Neuronal stem cell (in vitro differentiated cells): Measurements from ENCODE around the gene MSMP. TPM values are rescaled to one million over a fixed set of nuclear protein-coding genes. Genes with fewer than 3 reads are reported as not detected.
A peak's percentile ranks its signal among the peaks of the same experiment; 100 is the strongest.

Experiments used
- DNase-seq: peaks from one replicate; pipeline ENCODE4 v3.0.0-alpha.2; 2013; ENCODE audit warnings: low spot score
- H2AFZ ChIP-seq: one replicate; pipeline ENCODE4 v1.6.1; 2013; ENCODE audit warnings: mild to moderate bottlenecking, low read length, inconsistent platforms
- H2AK5ac ChIP-seq: 2 replicates; pipeline ENCODE4 v1.6.1; 2013; ENCODE audit warnings: low read depth, mild to moderate bottlenecking, inconsistent platforms, low read length, moderate library complexity, mixed read lengths
- H2BK120ac ChIP-seq: 2 replicates; pipeline ENCODE4 v1.6.1; 2013; ENCODE audit warnings: low read depth, mild to moderate bottlenecking, inconsistent platforms, low read length, moderate library complexity, mixed read lengths
- H2BK12ac ChIP-seq: one replicate; pipeline ENCODE4 v1.6.1; 2013; ENCODE audit warnings: low read length, inconsistent platforms
- H2BK15ac ChIP-seq: 2 replicates; pipeline ENCODE4 v1.6.1; 2013; ENCODE audit warnings: mild to moderate bottlenecking, low read length, inconsistent platforms, mixed read lengths
- H2BK5ac ChIP-seq: one replicate; pipeline ENCODE4 v1.6.1; 2013; ENCODE audit warnings: inconsistent platforms, mild to moderate bottlenecking, low read length, moderate library complexity
- H3K14ac ChIP-seq: one replicate; pipeline ENCODE4 v1.6.1; 2013; ENCODE audit warnings: low read length, inconsistent platforms
- H3K18ac ChIP-seq: 2 replicates; pipeline ENCODE4 v1.6.1; 2013; ENCODE audit warnings: low read length, inconsistent platforms
- H3K23ac ChIP-seq: 2 replicates; pipeline ENCODE4 v1.6.1; 2013; ENCODE audit warnings: low read depth, mild to moderate bottlenecking, mixed read lengths, low read length, inconsistent platforms; ENCODE audit not compliant: poor library complexity
- H3K27ac ChIP-seq: replicated peaks from 3 replicates; pipeline ENCODE4 v1.5.1; 2013; ENCODE audit warnings: low read length, inconsistent platforms
- H3K27me3 ChIP-seq, 3 experiments: 2 replicates each; pipeline ENCODE4 v1.6.1; 2013; ENCODE audit warnings: low read length in 3 of 3, mild to moderate bottlenecking in 2 of 3, inconsistent platforms in 1 of 3, low read depth in 1 of 3, mixed read lengths in 1 of 3, moderate library complexity in 1 of 3; ENCODE audit not compliant: control insufficient read depth in 3 of 3, insufficient read depth in 3 of 3
- H3K36me3 ChIP-seq, 2 donors: replicated peaks in 1 of 2; 2 replicates each; pipeline ENCODE4 v1.6.1; 2013; ENCODE audit warnings: low read length in 2 of 2; ENCODE audit not compliant: control insufficient read depth in 2 of 2, insufficient read depth in 2 of 2
- H3K4ac ChIP-seq: 2 replicates; pipeline ENCODE4 v1.6.1; 2013; ENCODE audit warnings: inconsistent platforms, mild to moderate bottlenecking, low read length, moderate library complexity
- H3K4me1 ChIP-seq, 2 donors: 1 replicate in 1 of 2; 2 replicates in 1 of 2; pipeline ENCODE4 v1.6.1; 2013; ENCODE audit warnings: low read length in 2 of 2, low read depth in 1 of 2; ENCODE audit not compliant: control insufficient read depth in 2 of 2, insufficient read depth in 1 of 2
- H3K4me2 ChIP-seq: one replicate; pipeline ENCODE4 v1.6.1; 2013; ENCODE audit warnings: mild to moderate bottlenecking, low read length, inconsistent platforms; ENCODE audit not compliant: insufficient read depth, poor library complexity, severe bottlenecking
- H3K4me3 ChIP-seq, 2 donors: 2 replicates each; pipeline ENCODE4 v1.5.1; 2013; ENCODE audit warnings: low read length in 2 of 2, mild to moderate bottlenecking in 2 of 2, inconsistent platforms in 1 of 2, moderate library complexity in 1 of 2
- H3K79me1 ChIP-seq: one replicate; pipeline ENCODE4 v1.6.1; 2013; ENCODE audit warnings: low read depth, mild to moderate bottlenecking, inconsistent platforms, low read length, moderate library complexity
- H3K9ac ChIP-seq: one replicate; pipeline ENCODE4 v1.6.1; 2013; ENCODE audit warnings: mild to moderate bottlenecking, low read depth, low read length, inconsistent platforms; ENCODE audit not compliant: poor library complexity
- H3K9me3 ChIP-seq, 2 donors: replicated peaks in 1 of 2; 2 replicates each; pipeline versions ENCODE3 to v1.6.1; 2013; ENCODE audit warnings: low read length in 2 of 2, mild to moderate bottlenecking in 2 of 2, inconsistent platforms in 1 of 2, low read depth in 1 of 2, mixed read lengths in 1 of 2, moderate library complexity in 1 of 2; ENCODE audit not compliant: control insufficient read depth in 2 of 2, insufficient read depth in 1 of 2
- H4K8ac ChIP-seq: one replicate; pipeline ENCODE4 v1.6.1; 2013; ENCODE audit warnings: low read depth, mild to moderate bottlenecking, inconsistent platforms, low read length, moderate library complexity
- H4K91ac ChIP-seq: one replicate; pipeline ENCODE4 v1.6.1; 2013; ENCODE audit warnings: low read length, low read depth, mild to moderate bottlenecking, inconsistent platforms; ENCODE audit not compliant: poor library complexity
- WGBS, 2 donors: extraction: QIAGEN DNeasy Blood & Tissue Kit; methylation state at CpG; one replicate each; pipeline ENCODE4 v1.1.7; 2013; ENCODE audit warnings: missing lambda C conversion rate in 2 of 2, mixed read lengths in 1 of 2; ENCODE audit not compliant: insufficient read length in 2 of 2, insufficient replicate concordance in 1 of 2; ENCODE audit errors: extremely low coverage in 2 of 2; 5-methylcytosine and 5-hydroxymethylcytosine counted together
- polyA plus RNA-seq, 2 experiments: library from polyadenylated mRNA; stranded (reverse); fragments of 200-250 nt; gene quantifications; one replicate each; pipeline ENCODE4 v1.2.3, GENCODE V29; 2013

Gene MSMP, protein sequence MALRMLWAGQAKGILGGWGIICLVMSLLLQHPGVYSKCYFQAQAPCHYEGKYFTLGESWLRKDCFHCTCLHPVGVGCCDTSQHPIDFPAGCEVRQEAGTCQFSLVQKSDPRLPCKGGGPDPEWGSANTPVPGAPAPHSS
- 0.18 TPM for polyA plus RNA-seq (2013, experiment 1 of 2)
- polyA plus RNA-seq (2013, experiment 2 of 2), result 0.22 TPM

- H2BK12ac ChIP-seq, result no peak within 1 kb of the TSS
- H3K9ac ChIP-seq, result no peak within 1 kb of the TSS
- no peak within 1 kb of the TSS for H3K14ac ChIP-seq
- no peak within 1 kb of the TSS for H2BK15ac ChIP-seq
- no peak within 1 kb of the TSS for H2AFZ ChIP-seq
- no CpG with 5 or more reads among the region's 3 CpGs for WGBS, 2 donors
- no peak within 1 kb of the TSS for H3K18ac ChIP-seq
- H3K27ac ChIP-seq, result no peak within 1 kb of the TSS
- H3K4me1 ChIP-seq, result peaks cover 7% of the 10 kb centered on the region in 2 donors
- no peak within 1 kb of the TSS for H2BK5ac ChIP-seq
- H3K27me3 ChIP-seq, result no peaks in the 10 kb centered on the region
- no peak within 1 kb of the TSS for H3K4me3 ChIP-seq
- H3K79me1 ChIP-seq, result peaks cover 5% of the 10 kb centered on the region
- no peak within 1 kb of the TSS for H3K4ac ChIP-seq
- no peak within 1 kb of the TSS for H2BK120ac ChIP-seq
- peaks cover 34 to 63% of the 10 kb centered on the region in 2 donors for H3K36me3 ChIP-seq
- no peaks in the 10 kb centered on the region for H3K9me3 ChIP-seq
- no peak within 1 kb of the TSS for H4K91ac ChIP-seq
- H4K8ac ChIP-seq, result no peak within 1 kb of the TSS
- no peak within 1 kb of the TSS for H2AK5ac ChIP-seq
- no peak for DNase-seq
- H3K4me2 ChIP-seq, result no peak within 1 kb of the TSS
- no peak within 1 kb of the TSS for H3K23ac ChIP-seq
Observed at GRCh38 chr9:35754264-35754663, at the start of gene MSMP. Gene MSMP (minus strand): TSS chr9:35754276. CDS start chr9:35754129, 147 bp downstream.

DNA sequence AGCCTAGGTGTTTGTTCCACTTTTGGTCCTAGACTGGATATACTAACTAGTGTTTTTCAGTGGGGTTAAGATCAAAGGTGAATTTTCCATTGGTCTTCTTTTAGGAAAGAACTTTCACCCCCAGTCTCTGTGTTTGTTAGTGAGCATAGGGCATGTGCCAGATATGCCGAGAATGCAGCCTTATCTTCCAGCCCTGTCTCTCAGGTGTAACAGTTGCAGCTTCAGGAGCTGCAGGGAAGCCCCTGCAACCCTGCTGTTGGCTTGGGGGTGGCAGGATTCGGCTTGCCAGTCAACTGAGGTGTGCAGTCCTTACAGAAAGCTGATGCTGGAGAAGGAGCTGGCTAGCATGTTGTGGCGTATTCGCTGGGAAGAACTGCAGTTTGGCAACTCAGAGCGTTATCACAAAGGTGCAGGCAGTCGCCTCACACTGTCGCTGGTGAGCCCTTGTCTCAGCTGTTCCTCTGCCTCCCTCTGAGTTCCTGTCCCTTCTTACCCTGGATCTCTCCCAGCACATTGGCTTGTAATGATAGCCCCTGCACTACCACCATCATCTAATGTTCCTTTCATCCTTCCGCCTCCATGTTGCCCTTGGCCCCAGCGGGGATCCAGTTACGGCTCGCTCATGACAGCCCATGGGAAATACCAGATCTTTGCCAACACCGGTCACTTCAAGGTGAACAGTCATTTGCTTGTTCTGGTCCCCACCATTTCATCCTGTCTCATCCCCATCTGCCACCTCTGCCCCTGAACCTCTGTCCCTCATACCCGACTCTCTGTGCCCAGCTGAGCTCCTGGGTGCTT, 47.5 kb upstream of the MSMP start:
- H4K91ac ChIP-seq, result no peak overlapping the region
- no peak overlapping the region for H2BK5ac ChIP-seq
- peaks cover 0 to 27% of the 10 kb centered on the region in 2 donors for H3K36me3 ChIP-seq
- H2BK15ac ChIP-seq, result no peak overlapping the region
- no peak overlapping the region for H3K27ac ChIP-seq
- WGBS, 2 donors, result no CpG with 5 or more reads among the region's 13 CpGs
- no peak overlapping the region for H2BK120ac ChIP-seq
- H3K4me1 ChIP-seq, result no peaks in the 10 kb centered on the region
- no peak overlapping the region for H3K23ac ChIP-seq
- H4K8ac ChIP-seq, result no peak overlapping the region
- no peak overlapping the region for H2AK5ac ChIP-seq
- no peak for DNase-seq
- H3K9ac ChIP-seq, result no peak overlapping the region
- peaks cover 0 to 62% (median 0%) of the 10 kb centered on the region in 3 experiments for H3K27me3 ChIP-seq
- no peak overlapping the region for H2AFZ ChIP-seq
- no peak overlapping the region for H3K4me2 ChIP-seq
- no peak overlapping the region for H3K18ac ChIP-seq
- H3K4me3 ChIP-seq, result peak overlapping the region in 1 of 2 donors; percentile 15
- no peak overlapping the region for H2BK12ac ChIP-seq
- no peak overlapping the region for H3K4ac ChIP-seq
- H3K14ac ChIP-seq, result no peak overlapping the region
- H3K79me1 ChIP-seq, result no peaks in the 10 kb centered on the region
- no peaks in the 10 kb centered on the region for H3K9me3 ChIP-seq

- Histone ChIP-seq H2BK5ac (no peak overlapping the region), H3K27me3 (peaks cover 0 to 59% (median 0%) of the 10 kb centered on the region in 3 experiments), H3K4me2 (no peak overlapping the region), H3K36me3 (peaks cover 0 to 19% of the 10 kb centered on the region in 2 donors), H3K79me1 (no peaks in the 10 kb centered on the region), H3K4me1 (no peaks in the 10 kb centered on the region), H3K23ac (peak overlapping the region; percentile 5), H3K4ac (no peak overlapping the region), H3K4me3 (no peak overlapping the region), H2BK12ac (no peak overlapping the region), H4K8ac (no peak overlapping the region), H2AK5ac (no peak overlapping the region), H3K27ac (no peak overlapping the region), H2BK120ac (no peak overlapping the region), H4K91ac (no peak overlapping the region), H2BK15ac (no peak overlapping the region), H2AFZ (no peak overlapping the region), H3K9ac (peak overlapping the region; percentile 31), H3K14ac (no peak overlapping the region), H3K9me3 (no peaks in the 10 kb centered on the region), H3K18ac (no peak overlapping the region)
- no CpG with 5 or more reads among the region's 7 CpGs for WGBS, 2 donors
- no peak for DNase-seq
Observed at GRCh38 chr9:35800530-35800929, 46.5 kb upstream of the MSMP start.

DNA sequence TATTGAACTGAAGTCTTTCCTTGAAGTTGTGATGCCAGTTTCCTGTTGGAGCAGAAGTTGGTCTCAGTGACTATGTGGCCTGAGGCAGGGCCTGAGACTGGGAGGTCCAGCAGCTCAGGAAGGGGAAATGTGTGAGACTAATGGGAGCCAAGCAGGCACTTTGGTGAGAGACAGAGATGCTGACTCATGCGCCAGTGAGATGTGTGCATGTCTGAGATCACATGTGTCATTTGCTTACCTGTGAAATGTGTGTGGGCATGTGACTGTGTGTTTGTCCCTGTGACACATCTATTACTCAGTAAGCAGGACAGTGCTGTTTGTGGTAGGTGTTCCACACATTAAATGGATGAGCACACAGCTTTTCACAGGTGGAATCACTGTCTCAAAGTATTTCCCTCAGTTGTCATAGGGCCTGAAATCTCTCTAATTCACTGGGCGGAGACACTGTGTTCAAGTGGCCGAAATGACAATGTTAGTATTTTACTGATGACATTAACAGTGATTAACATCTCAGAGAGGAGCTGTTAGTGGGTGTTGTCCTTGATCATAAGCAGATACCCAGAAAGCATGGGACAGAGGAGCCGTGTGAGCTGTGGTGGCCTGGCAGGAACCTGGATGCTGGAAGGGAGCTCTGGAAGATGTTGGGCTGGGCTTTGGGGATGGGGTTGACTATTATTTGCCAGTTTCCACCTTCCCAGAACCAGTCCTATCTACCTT, 44.7 kb upstream of the MSMP start:
- no peak overlapping the region for H3K9ac ChIP-seq
- no peak overlapping the region for H3K4me3 ChIP-seq
- no peak overlapping the region for H3K4me2 ChIP-seq
- no peak overlapping the region for H3K18ac ChIP-seq
- H3K4me1 ChIP-seq, result no peaks in the 10 kb centered on the region
- H3K79me1 ChIP-seq, result no peaks in the 10 kb centered on the region
- H2BK5ac ChIP-seq, result no peak overlapping the region
- no peak for DNase-seq
- H3K9me3 ChIP-seq, result no peaks in the 10 kb centered on the region
- H2BK120ac ChIP-seq, result no peak overlapping the region
- peaks cover 0 to 51% (median 0%) of the 10 kb centered on the region in 3 experiments for H3K27me3 ChIP-seq
- H4K91ac ChIP-seq, result no peak overlapping the region
- no peak overlapping the region for H3K14ac ChIP-seq
- no peak overlapping the region for H2BK12ac ChIP-seq
- no peak overlapping the region for H2BK15ac ChIP-seq
- no peak overlapping the region for H2AFZ ChIP-seq
- no peak overlapping the region for H4K8ac ChIP-seq
- no peak overlapping the region for H2AK5ac ChIP-seq
- no CpG with 5 or more reads among the region's 4 CpGs for WGBS, 2 donors
- no peak overlapping the region for H3K27ac ChIP-seq
- H3K23ac ChIP-seq, result no peak overlapping the region
- H3K36me3 ChIP-seq, result peaks cover 0 to 16% of the 10 kb centered on the region in 2 donors
- no peak overlapping the region for H3K4ac ChIP-seq
